Measurements from ENCODE around the gene MACROH2A1.
A peak's percentile ranks its signal among the peaks of the same experiment; 100 is the strongest.

MACROH2A1 gene

DNA sequence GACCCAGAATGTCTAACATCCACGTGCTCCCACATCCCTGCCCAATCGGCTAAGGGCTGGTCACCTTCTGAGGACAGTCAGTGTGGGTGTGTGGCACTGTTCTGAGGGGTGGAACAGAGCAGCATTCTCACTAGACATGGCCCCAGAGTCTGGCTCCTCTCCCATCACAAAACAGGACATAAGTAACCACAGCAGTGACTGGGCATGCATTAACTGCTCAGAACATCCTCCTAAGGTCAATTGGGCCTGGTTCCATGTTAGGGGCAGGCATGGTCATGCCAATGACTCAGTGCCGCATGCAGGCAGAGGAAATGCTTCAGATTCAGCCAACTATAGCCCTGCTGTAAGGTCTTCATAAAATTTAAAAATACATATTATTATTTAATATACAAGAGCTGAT, 12.9 kb downstream of the MACROH2A1 start:
- DNase-seq = no peak
- no peak for TF ChIP-seq POLR2A (IDR thresholded peaks at IDR 0.05; ENCODE audit: low read length)
- no peak for TF ChIP-seq GATA1 (IDR thresholded peaks at IDR 0.05; ENCODE audit: low read depth, low read length)

GRCh38 chr5:135385576-135385975, 13.5 kb downstream of the MACROH2A1 start:
- DNase-seq = no peak
- TF ChIP-seq POLR2A (IDR thresholded peaks at IDR 0.05; ENCODE audit: low read length) = no peak
- no peak for TF ChIP-seq GATA1 (IDR thresholded peaks at IDR 0.05; ENCODE audit: low read depth, low read length)

- TF ChIP-seq POLR2A (IDR thresholded peaks at IDR 0.05; ENCODE audit: low read length) = no peak
- no peak for DNase-seq
Observed at GRCh38 chr5:135384898-135385297, 14.1 kb downstream of the MACROH2A1 start.

- TF ChIP-seq GATA1 (IDR thresholded peaks at IDR 0.05; ENCODE audit: low read depth, low read length) (no peak), POLR2A (IDR thresholded peaks at IDR 0.05; ENCODE audit: low read length) (no peak)
- DNase-seq = no peak
Observed at GRCh38 chr5:135383803-135384495, 15.1 kb downstream of the MACROH2A1 start.

DNA sequence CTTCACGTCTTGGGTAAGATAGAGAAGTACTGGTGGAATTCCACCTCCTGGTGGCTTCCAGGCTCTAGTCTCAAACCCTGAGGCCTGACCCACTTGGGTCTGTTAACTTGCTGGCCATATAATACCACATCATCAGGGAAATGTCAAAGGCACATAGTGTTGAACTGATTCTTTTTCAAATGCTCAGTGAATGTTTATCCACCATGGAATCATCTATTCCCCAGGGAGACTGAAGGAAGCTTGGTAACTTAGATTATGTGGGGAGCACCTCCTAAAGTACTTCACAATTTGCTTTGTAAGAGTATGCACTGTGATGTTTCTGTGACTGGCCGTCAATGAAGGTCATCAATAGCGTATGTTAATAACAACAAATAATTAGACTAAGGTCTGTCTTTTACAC, 16.1 kb downstream of the MACROH2A1 start:
- DNase-seq = no peak
- TF ChIP-seq POLR2A (IDR thresholded peaks at IDR 0.05; ENCODE audit: low read length) (no peak), GATA1 (IDR thresholded peaks at IDR 0.05; ENCODE audit: low read depth, low read length) (no peak)

- no peak for TF ChIP-seq POLR2A (IDR thresholded peaks at IDR 0.05; ENCODE audit: low read length)
- TF ChIP-seq GATA1 (IDR thresholded peaks at IDR 0.05; ENCODE audit: low read depth, low read length) = no peak
- DNase-seq = peak; percentile 48 to 89
Observed at GRCh38 chr5:135382106-135382790, 16.8 kb downstream of the MACROH2A1 start.

DNA sequence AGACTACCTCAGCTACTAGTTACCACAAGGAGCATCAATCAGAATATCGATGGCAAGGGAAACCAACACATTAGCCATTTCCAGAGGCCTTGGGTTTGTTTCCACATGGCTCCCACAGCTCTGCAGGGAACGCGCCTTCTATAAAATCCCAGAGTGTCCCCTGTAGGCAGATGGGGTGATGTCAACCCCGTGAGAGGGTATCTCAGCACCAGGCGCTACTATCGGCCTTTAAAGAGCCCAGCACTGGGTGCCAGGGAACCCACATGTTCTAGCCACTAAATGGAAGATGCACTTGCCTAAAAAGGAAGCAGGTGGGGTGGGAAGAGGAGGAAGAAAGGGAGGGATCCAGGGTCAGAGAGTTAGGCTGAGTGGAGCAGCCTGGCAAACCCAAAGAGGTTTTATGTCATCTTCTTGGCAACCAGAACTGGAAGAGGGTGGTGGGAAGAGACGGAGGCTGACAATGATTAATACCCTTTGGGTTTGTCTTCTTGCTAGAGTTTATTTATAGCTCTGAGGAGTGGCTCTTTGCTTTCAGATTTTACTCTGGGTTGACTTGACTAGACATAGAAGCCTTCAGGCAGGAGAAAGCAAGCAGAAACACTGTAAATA, 19.9 kb downstream of the MACROH2A1 start:
- TF ChIP-seq POLR2A (IDR thresholded peaks at IDR 0.05; ENCODE audit: low read length) (no peak), GATA1 (IDR thresholded peaks at IDR 0.05; ENCODE audit: low read depth, low read length) (no peak)
- DNase-seq = no peak

DNA sequence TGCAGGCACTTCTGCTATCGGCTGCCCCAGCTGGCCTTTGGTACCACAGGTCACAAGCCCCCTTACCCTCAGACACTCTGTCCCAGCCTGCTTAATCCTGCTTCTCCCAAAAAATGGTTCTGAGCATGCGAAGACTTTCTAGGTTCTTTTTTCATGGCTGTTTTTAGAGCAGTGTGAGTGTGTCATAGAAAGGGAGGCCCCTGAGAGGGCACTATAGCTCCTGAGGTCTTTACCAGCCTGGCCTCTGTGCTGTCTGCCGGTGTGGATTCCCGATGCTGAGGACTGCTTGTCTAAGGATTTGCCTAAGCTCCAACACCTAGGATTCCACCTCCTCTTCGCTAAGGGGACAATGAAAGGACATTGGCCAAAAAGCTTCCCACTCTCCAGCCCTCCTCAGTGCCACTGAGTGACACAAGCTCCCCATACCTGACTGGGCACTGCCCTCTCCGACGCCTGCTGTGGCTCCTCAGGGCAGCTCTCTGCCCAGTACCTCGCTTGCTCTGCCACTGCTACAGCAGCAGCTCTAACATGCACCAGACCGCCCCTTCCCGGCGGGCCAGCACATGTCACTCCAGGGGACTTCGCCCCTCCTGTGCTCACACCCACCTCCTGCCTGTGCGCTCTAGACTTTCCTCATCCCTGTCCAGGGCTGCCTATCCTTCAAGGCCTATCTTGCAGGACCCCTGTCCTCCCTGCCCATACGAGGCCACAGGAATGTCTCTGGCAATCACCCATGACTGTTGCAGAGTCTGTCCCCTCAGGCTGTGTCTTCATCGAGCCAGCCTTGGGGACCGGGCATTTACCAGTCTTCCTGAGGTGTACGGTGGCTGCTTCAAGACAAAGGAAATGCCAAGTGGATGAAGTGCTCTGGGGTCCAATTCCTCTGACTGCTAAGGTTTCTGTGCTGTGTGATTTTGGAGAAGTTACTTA, 21.0 kb downstream of the MACROH2A1 start:
- no peak for TF ChIP-seq GATA1 (IDR thresholded peaks at IDR 0.05; ENCODE audit: low read depth, low read length)
- TF ChIP-seq POLR2A (IDR thresholded peaks at IDR 0.05; ENCODE audit: low read length) = no peak

DNA sequence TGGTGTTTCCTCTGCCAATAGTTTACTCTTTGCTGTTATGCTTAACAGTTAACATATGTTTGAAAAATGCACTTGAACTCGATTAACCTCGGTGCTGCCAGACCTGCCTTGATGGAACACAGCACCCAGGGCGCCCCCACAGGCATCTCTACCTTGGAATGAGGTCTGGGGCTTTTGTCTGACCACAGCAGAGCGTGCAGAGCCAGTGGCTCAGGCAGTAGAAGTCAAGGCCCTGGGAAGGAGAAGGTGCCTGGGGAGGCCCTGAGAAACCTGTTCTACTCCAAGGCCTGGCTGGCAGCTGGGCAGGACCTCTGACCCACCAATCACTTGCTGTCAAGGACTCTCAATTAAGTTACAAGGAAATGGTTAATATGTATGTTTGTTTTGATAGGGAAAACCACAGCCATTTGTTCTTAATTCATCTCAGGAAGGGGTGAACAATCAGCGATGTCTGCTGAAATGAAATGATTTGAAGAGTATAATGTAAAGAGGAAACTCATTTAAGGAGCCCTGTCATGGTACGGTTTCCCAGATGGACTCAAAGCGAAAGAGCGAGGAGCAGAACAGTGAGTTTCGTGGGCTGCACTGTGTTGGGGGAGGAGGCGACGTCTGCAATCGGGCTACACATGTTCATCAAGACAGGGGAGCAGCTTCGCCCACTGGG, 21.9 kb downstream of the MACROH2A1 start:
- TF ChIP-seq POLR2A (IDR thresholded peaks at IDR 0.05; ENCODE audit: low read length) = no peak
- no peak for TF ChIP-seq GATA1 (IDR thresholded peaks at IDR 0.05; ENCODE audit: low read depth, low read length)
- peak in 1 of 2 experiments; percentile 12 for DNase-seq

More for the DNA sequence above, 21.0 kb downstream of the MACROH2A1 start:
- no peak for DNase-seq

- DNase-seq = no peak
- TF ChIP-seq POLR2A (IDR thresholded peaks at IDR 0.05; ENCODE audit: low read length) (no peak), GATA1 (IDR thresholded peaks at IDR 0.05; ENCODE audit: low read depth, low read length) (no peak)
Observed at GRCh38 chr5:135375040-135375793, 23.8 kb downstream of the MACROH2A1 start.

- peak; percentile 57 to 84 for DNase-seq
- TF ChIP-seq POLR2A (IDR thresholded peaks at IDR 0.05; ENCODE audit: low read length) = no peak
- TF ChIP-seq GATA1 (IDR thresholded peaks at IDR 0.05; ENCODE audit: low read depth, low read length) = no peak
Observed at GRCh38 chr5:135373736-135374515, 25.1 kb downstream of the MACROH2A1 start.
